ENCODE data around the gene PATL1. TPM values are rescaled to one million over a fixed set of nuclear protein-coding genes. Genes with fewer than 3 reads are reported as not detected.

Gene PATL1
- total RNA-seq, 4 donors from 2014 or later, result 19.0 to 29.9 (median 26.2) TPM

DNA sequence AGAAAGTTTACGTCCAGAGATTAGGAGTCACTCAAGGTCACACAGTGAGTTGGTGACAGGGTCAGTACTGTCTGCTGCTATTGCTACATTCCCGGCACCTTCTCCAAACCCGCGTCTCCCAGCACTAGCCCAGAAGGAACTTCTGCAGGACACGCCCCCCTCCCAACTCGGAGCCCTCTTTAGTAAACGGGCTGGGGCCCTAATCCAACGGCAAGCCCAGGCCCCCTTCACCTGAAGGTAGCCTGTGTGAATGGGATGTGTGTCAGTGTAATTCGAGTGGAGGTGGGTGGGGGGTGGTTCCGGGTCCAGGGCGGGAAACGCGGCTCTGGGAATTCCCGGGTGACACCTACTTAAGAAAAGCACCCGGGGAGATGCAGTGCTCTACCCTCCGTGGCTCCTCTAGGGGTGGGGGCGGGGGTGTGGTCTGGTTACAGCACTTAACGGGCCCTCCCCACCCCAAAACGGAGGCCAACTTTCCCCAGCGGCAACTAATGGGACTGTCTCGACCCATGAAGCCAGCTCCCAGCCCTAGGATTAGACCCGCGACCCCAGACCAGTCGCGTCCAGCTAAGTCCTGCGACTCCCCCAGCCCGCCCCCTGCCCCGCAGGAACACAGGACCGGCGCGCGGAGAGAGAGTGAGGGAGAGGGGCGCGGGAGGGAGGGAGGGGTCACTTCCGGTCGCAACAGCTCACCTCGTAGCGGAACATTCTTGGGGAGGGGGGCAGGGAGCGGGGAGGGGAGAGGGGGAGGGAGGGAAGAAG lies 468 bp downstream of the PATL1 start:
- in situ Hi-C loops (cut with MboI; ENCODE audit: low sequenced_read_pairs in 4 of 4) (loop anchor here in 3 of 4 donors (5.0 to 10.0 kb wide), 3 partner anchors 51 to 131 kb away; partner anchors contain the start of gene OSBP (in 2 of the 3)), intact Hi-C loops (cut with DNase I; ENCODE audit: low total_unique reads) (loop anchor here (2.0 to 5.0 kb wide), 4 partner anchors 118 to 1091 kb away; partner anchors contain the start of genes LPXN and ZFP91)
- H3K4me1 ChIP-seq, result peaks cover 19 to 30% of the 10 kb centered on the region in 2 donors

DNA sequence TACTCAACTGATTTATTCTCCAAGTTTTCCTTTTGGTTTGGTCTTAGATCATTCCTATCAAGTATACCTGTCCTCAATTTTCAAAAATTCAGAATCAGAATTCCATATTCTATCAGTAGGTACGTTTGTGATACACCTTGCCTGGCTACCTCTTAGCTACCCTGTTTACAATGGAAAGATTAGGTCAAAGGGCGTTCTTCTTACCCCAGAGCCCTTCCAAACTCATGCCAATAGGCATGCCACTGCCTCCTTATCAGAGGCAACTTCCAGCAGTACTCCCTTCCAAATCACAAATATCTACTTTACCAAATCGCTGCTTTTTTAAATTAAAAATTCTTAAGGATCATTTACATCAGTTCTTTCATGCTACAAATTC lies 1.0 kb downstream of the PATL1 start:
- H3K27ac ChIP-seq, result peak overlapping the region; percentile 95 to 99 (median 97)
- intact Hi-C loops (cut with DNase I; ENCODE audit: low total_unique reads), result loop anchor here (2.0 to 5.0 kb wide), 4 partner anchors 117 to 1090 kb away; partner anchors contain the start of genes LPXN and ZFP91
- peaks cover 19 to 30% of the 10 kb centered on the region in 2 donors for H3K4me1 ChIP-seq
- H3K36me3 ChIP-seq, result peaks cover 0 to 37% of the 10 kb centered on the region in 2 donors
- in situ Hi-C loops (cut with MboI; ENCODE audit: low sequenced_read_pairs in 4 of 4), result loop anchor here in 3 of 4 donors (5.0 to 10.0 kb wide), 3 partner anchors 50 to 130 kb away; partner anchors contain the start of gene OSBP (in 2 of the 3)
- H3K9me3 ChIP-seq, result no peaks in the 10 kb centered on the region
- H3K27me3 ChIP-seq, result no peaks in the 10 kb centered on the region
- no peak for TF ChIP-seq POLR2A (IDR thresholded peaks at IDR 0.05)
- TF ChIP-seq, protein P1, sequence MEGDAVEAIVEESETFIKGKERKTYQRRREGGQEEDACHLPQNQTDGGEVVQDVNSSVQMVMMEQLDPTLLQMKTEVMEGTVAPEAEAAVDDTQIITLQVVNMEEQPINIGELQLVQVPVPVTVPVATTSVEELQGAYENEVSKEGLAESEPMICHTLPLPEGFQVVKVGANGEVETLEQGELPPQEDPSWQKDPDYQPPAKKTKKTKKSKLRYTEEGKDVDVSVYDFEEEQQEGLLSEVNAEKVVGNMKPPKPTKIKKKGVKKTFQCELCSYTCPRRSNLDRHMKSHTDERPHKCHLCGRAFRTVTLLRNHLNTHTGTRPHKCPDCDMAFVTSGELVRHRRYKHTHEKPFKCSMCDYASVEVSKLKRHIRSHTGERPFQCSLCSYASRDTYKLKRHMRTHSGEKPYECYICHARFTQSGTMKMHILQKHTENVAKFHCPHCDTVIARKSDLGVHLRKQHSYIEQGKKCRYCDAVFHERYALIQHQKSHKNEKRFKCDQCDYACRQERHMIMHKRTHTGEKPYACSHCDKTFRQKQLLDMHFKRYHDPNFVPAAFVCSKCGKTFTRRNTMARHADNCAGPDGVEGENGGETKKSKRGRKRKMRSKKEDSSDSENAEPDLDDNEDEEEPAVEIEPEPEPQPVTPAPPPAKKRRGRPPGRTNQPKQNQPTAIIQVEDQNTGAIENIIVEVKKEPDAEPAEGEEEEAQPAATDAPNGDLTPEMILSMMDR (IDR thresholded peaks at IDR 0.05 in 4 of 5, conservative IDR thresholded peaks at IDR 0.05 in 1 of 5), result no peak
- H3K4me3 ChIP-seq, result peak overlapping the region; percentile 90 to 97 (median 96)
- ATAC-seq (no peak), DNase-seq (no peak)

More for the DNA sequence above, 468 bp downstream of the PATL1 start:
- Histone ChIP-seq H3K27me3 (no peaks in the 10 kb centered on the region), H3K36me3 (peaks cover 0 to 31% of the 10 kb centered on the region in 2 donors), H3K27ac (peak overlapping the region; percentile 95 to 99 (median 97)), H3K4me3 (peak overlapping the region; percentile 90 to 97 (median 96)), H3K9me3 (no peaks in the 10 kb centered on the region)
- DNase-seq (peak; percentile 53 to 73), ATAC-seq (peak; percentile 37 to 39)
- TF ChIP-seq, protein P1 (IDR thresholded peaks at IDR 0.05 in 4 of 5, conservative IDR thresholded peaks at IDR 0.05 in 1 of 5), result peak; percentile 8 to 62 (median 41)
- TF ChIP-seq POLR2A (IDR thresholded peaks at IDR 0.05), result no peak

DNA sequence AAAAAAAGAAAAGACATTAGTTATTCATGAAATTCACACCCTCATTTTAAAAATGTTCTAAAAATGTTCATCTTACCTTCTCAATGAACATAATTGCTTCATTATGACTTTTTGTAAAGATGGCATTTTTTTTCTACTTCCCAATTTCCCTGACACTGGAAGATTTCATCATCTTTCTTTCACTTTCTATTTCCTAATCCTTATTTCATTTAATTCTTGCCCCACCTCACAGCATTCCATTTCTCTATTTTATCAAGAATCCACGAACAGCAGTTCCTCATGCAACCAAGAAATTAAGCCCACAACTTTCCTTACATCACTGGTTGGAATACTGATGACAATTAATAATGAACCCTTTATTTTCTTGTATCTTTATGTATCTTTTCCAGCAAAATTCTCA lies 1.9 kb downstream of the PATL1 start:
- H3K36me3 ChIP-seq, result peaks cover 0 to 45% of the 10 kb centered on the region in 2 donors
- peak overlapping the region in 3 of 4 donors; percentile 95 to 99 (median 98) for H3K27ac ChIP-seq
- TF ChIP-seq, protein P1 (IDR thresholded peaks at IDR 0.05 in 4 of 5, conservative IDR thresholded peaks at IDR 0.05 in 1 of 5), result no peak
- no peak for TF ChIP-seq POLR2A (IDR thresholded peaks at IDR 0.05)
- DNase-seq (no peak), ATAC-seq (no peak)
- in situ Hi-C loops (cut with MboI; ENCODE audit: low sequenced_read_pairs in 4 of 4) (loop anchor here in 3 of 4 donors (5.0 to 10.0 kb wide), 3 partner anchors 50 to 130 kb away; partner anchors contain the start of gene OSBP (in 2 of the 3)), intact Hi-C loops (cut with DNase I; ENCODE audit: low total_unique reads) (loop anchor here (5.0 kb wide), 1 partner anchor 1090 kb away; the partner anchor contains the start of genes LPXN and ZFP91)
- H3K9me3 ChIP-seq, result no peaks in the 10 kb centered on the region
- H3K4me3 ChIP-seq, result no peak overlapping the region
- H3K4me1 ChIP-seq, result peaks cover 19 to 30% of the 10 kb centered on the region in 2 donors
- H3K27me3 ChIP-seq, result no peaks in the 10 kb centered on the region

DNA sequence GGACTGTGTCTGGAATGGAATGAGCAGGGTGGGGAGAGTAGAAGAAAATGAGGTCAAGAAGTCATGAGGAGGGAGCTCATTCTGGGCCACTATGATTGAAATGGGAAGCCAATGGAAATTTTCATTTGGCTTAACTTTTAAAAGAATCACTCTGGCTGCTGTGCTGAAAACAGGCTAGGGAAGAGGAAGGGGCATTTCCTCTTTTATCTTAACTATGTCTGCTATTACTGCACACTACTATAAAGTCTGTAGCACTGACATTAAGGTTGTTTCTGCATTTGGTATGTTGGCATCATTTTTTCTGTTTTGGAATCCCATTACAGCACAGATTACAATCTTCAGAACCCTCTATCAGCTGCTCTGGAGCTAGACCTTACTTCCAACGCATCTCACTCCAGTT lies 8.2 kb downstream of the PATL1 start:
- H3K27me3 ChIP-seq, result no peaks in the 10 kb centered on the region
- TF ChIP-seq, protein P1 (IDR thresholded peaks at IDR 0.05 in 4 of 5, conservative IDR thresholded peaks at IDR 0.05 in 1 of 5), result no peak
- no peak for TF ChIP-seq POLR2A (IDR thresholded peaks at IDR 0.05)
- intact Hi-C loops (cut with DNase I; ENCODE audit: low total_unique reads), result no loop called here
- peaks cover 2 to 79% of the 10 kb centered on the region in 2 donors for H3K36me3 ChIP-seq
- H3K4me1 ChIP-seq, result peaks cover under 1 to 7% of the 10 kb centered on the region in 2 donors
- DNase-seq (no peak), ATAC-seq (no peak)
- H3K4me3 ChIP-seq, result no peak overlapping the region
- in situ Hi-C loops (cut with MboI; ENCODE audit: low sequenced_read_pairs in 4 of 4), result loop anchor here in 1 of 4 donors (10.0 kb wide), 1 partner anchor 46 kb away; the partner anchor contains the start of gene OSBP
- no peaks in the 10 kb centered on the region for H3K9me3 ChIP-seq
- H3K27ac ChIP-seq, result no peak overlapping the region
